ENCODE data around the gene CAMTA1. TPM values are rescaled to one million over a fixed set of nuclear protein-coding genes. Genes with fewer than 3 reads are reported as not detected.

CAMTA1 gene
- polyA plus RNA-seq, 1 of the 3 experiments (the other 2 are of a cell fraction) = 63.1 TPM

DNA sequence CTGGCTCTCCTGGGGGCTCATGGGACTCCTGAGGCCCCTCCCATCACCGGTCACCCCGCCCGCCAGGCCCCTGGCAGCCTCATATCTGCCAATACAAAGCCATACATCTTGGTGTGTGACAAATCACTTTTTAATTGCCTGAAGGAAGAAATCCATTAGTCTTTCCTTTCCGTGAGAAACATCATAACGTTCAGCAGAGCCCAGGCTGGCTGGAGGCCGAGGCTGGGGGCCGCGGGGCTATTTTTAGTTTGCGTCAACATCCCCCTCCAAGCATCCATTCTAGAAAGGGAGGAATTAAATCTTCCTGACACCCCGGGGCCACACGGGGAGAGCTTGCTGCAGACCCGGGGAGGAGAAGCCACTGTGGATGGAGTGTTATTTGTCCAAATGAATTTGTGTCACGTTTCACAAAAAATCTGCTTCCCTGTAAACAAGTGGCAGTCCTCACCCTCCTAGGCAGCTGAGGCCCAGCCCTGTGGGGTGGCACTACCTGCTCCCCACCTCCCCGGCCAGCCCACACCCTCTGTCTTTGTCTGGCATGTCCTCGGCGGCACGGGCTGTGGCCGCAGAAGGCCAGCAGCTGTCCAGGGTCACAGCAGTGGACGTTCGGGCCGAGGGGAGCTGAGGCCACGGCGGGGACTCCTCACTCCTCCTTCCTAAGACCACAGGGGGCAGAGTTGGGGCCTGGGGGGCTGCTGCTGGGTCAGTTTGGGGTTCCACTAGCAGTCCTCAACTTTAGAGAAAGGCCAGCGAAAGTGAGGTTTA lies 749.0 kb downstream of the CAMTA1 start:
- ChIA-PET POLR2A (interaction anchor here (0.5 to 1.1 kb wide), 3 partner anchors 56 to 135 kb away, joined by 3 to 4 read pairs (median 3); no protein-coding TSS in a partner anchor), CTCF (interaction anchor here (1.1 to 1.6 kb wide), 3 partner anchors 15 to 133 kb away, joined by 3 to 5 read pairs (median 3); no protein-coding TSS in a partner anchor)
- H3K4me2 ChIP-seq = no peak overlapping the region
- no peaks in the 10 kb centered on the region for H3K79me2 ChIP-seq (ENCODE audit: insufficient read depth)
- DNase-seq = peak; percentile 88
- H3K9ac ChIP-seq = no peak overlapping the region
- H3K36me3 ChIP-seq (replicated peaks in 1 of 2; ENCODE audit: control insufficient read depth in 1 of 2, insufficient read depth in 2 of 2, low read length in 1 of 2) = no peaks in the 10 kb centered on the region
- H3K4me1 ChIP-seq (ENCODE audit: control insufficient read depth in 1 of 2, insufficient read depth in 2 of 2, low read depth in 1 of 2, low read length in 1 of 2) = peaks cover 0 to 60% of the 10 kb centered on the region in 2 experiments; a peak in 2 of 4 replicates
- no peaks in the 10 kb centered on the region for H3K9me2 ChIP-seq
- H4K20me1 ChIP-seq (ENCODE audit: insufficient read depth) = no peaks in the 10 kb centered on the region
- no peaks in the 10 kb centered on the region for H3K9me3 ChIP-seq
- no peaks in the 10 kb centered on the region for H3K27me3 ChIP-seq (ENCODE audit: insufficient read depth)
- no peak overlapping the region for H3K4me3 ChIP-seq (ENCODE audit: low read depth in 2 of 2, low read length in 1 of 2)
- peak overlapping the region in 1 of 2 experiments; percentile 81; a peak in 2 of 4 replicates for H3K27ac ChIP-seq (ENCODE audit: low read depth in 2 of 2, low read length in 1 of 2)
- no peaks in the 10 kb centered on the region for H3F3A ChIP-seq (replicated peaks; ENCODE audit: insufficient read depth)
- 44% methylated on average over 16 of the region's 24 CpGs for WGBS (ENCODE audit: low lambda C conversion rate)
- H2AFZ ChIP-seq (ENCODE audit: low read depth) = no peak overlapping the region
- TF ChIP-seq CHD2 (IDR thresholded peaks at IDR 0.05; ENCODE audit: low read length, partially characterized antibody) (no peak), GATA2 (CRISPR knock-in tag; IDR thresholded peaks at IDR 0.05) (peak; percentile 72), CTCF (IDR thresholded peaks at IDR 0.05) (no peak), MEF2A (IDR thresholded peaks at IDR 0.05; ENCODE audit: borderline replicate concordance, low read depth) (no peak), RXRA (IDR thresholded peaks at IDR 0.05; ENCODE audit: borderline replicate concordance, low read depth) (no peak), FOSL2 (IDR thresholded peaks at IDR 0.05; ENCODE audit: borderline replicate concordance, low read depth) (no peak), YY1 (IDR thresholded peaks at IDR 0.05; ENCODE audit: low read depth) (no peak), POLR2AphosphoS5 (IDR thresholded peaks at IDR 0.05; ENCODE audit: low read depth, low read length) (no peak), JUND (IDR thresholded peaks at IDR 0.05) (no peak), SMC3 (IDR thresholded peaks at IDR 0.05; ENCODE audit: low read depth, low read length) (no peak), FOXM1 (IDR thresholded peaks at IDR 0.05; ENCODE audit: low read depth) (no peak), USF2 (IDR thresholded peaks at IDR 0.05; ENCODE audit: borderline replicate concordance, low read depth, low read length) (no peak), FOXJ3 (CRISPR knock-in tag; IDR thresholded peaks at IDR 0.05) (no peak), GABPA (IDR thresholded peaks at IDR 0.05; ENCODE audit: low read depth) (no peak), REST (IDR thresholded peaks at IDR 0.05; ENCODE audit: low read depth, low read length) (no peak), RAD21 (IDR thresholded peaks at IDR 0.05; ENCODE audit: low read length) (no peak), RFX5 (IDR thresholded peaks at IDR 0.05; ENCODE audit: low read length) (0 out of 2 replicates have a peak, but pooled peaks have one; percentile 9), NFIC (IDR thresholded peaks at IDR 0.05; ENCODE audit: borderline replicate concordance) (no peak), MXI1 (IDR thresholded peaks at IDR 0.05; ENCODE audit: low read depth, low read length) (no peak), RCOR1 (IDR thresholded peaks at IDR 0.05; ENCODE audit: low read length) (no peak), EP300 (IDR thresholded peaks at IDR 0.05; ENCODE audit: borderline replicate concordance in 1 of 2, low read depth in 1 of 2, low read length in 1 of 2) (peak in 1 of 2 experiments; percentile 71; a peak in 2 of 4 replicates)
- TF ChIP-seq, protein P1, sequence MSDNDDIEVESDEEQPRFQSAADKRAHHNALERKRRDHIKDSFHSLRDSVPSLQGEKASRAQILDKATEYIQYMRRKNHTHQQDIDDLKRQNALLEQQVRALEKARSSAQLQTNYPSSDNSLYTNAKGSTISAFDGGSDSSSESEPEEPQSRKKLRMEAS (IDR thresholded peaks at IDR 0.05; ENCODE audit: low read depth) = no peak
- TF ChIP-seq, protein P2, sequence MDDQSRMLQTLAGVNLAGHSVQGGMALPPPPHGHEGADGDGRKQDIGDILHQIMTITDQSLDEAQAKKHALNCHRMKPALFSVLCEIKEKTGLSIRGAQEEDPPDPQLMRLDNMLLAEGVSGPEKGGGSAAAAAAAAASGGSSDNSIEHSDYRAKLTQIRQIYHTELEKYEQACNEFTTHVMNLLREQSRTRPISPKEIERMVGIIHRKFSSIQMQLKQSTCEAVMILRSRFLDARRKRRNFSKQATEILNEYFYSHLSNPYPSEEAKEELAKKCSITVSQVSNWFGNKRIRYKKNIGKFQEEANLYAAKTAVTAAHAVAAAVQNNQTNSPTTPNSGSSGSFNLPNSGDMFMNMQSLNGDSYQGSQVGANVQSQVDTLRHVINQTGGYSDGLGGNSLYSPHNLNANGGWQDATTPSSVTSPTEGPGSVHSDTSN (IDR thresholded peaks at IDR 0.05) = no peak
- TF ChIP-seq, protein P3, sequence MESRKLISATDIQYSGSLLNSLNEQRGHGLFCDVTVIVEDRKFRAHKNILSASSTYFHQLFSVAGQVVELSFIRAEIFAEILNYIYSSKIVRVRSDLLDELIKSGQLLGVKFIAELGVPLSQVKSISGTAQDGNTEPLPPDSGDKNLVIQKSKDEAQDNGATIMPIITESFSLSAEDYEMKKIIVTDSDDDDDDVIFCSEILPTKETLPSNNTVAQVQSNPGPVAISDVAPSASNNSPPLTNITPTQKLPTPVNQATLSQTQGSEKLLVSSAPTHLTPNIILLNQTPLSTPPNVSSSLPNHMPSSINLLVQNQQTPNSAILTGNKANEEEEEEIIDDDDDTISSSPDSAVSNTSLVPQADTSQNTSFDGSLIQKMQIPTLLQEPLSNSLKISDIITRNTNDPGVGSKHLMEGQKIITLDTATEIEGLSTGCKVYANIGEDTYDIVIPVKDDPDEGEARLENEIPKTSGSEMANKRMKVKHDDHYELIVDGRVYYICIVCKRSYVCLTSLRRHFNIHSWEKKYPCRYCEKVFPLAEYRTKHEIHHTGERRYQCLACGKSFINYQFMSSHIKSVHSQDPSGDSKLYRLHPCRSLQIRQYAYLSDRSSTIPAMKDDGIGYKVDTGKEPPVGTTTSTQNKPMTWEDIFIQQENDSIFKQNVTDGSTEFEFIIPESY (IDR thresholded peaks at IDR 0.05; ENCODE audit: borderline replicate concordance, low read depth) = no peak
